ENCODE results near the gene AFTPH.
A peak's percentile ranks its signal among the peaks of the same experiment; 100 is the strongest.
"Not testable (repeated sequence)": the region's sequence is repeated elsewhere in the genome, so short reads cannot be mapped to it uniquely, and the experiment has no call there.

The AFTPH gene

DNA sequence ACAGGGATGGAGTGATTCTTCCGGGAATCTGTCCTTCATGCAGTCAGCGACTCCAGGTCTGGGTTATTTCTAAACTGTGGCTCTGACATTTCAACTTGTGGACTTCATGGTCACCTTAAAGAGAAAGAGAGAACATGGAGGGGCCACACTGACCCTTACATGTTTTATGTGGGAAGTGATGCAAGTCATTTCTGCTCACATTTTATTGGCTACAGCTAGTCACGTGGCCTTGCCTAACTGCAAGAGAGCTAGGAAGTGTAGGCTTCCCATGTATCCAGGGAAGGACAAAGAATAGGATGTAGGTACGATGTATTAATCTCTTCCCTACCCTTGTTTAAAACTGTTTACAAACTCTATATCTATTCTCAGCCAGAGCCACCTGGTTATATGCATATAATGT, 30.3 kb upstream of the AFTPH start:
- no peak for DNase-seq (ENCODE audit: low read depth in 2 of 2)

DNA sequence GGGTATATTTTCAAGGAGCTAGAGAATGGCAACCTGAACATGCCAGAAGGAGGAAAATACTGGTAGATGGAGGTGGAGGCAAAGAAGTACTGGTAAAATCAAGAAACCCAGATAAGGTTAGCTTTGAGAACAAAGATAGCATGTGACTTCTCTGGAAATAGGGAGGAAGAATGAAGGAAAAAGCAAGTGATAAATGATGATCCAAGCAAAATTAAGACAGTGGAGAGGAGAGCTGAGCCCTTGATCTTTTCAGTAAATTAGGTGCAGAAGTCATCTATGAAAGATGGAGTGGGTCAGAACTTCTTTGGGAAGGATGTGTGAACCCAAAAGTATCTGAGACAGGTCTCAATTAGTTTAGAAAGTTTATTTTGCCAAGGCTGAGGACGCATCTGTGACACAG, 25.7 kb upstream of the AFTPH start:
- no peak for DNase-seq (ENCODE audit: low read depth in 2 of 2)

DNA sequence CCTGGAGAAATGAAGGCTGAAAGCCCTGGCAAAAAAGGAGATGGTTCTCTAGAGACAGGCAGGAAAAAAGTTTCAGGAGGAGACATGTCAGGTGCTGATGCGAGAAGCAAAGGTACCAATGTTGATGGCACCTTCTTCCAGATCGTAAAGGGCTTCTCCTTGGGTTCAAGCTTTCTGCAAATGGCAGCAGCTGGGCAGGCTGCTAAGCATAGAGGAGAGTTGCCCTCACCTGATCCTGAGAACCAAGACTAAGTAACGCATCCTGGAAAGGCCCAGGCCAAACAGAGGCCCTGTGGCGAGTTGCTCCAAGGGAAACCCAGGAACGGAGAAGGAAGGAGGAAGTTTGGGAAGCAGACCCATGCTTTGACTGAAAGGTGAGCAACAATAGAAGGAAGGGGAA, 23.6 kb upstream of the AFTPH start:
- DNase-seq (ENCODE audit: low read depth in 2 of 2), result no peak

DNA sequence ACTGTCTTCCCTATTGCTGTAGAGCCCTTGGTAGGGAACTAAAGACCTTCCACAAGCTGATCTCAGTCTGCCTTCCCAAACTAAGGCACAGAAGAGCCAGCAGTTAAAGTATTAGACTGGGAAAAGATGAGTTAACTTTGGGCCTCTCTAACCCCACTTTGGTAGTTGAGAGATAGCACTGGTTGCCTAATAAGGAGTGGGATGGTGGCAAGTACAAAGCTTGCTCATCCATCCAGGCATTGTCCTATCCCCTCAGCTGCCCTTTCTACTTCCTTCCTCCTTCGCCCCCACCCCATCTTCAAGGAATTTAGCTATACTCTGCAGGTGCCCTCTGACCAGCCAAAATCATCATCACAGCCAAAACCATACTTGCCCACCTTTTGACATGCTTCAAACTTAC, 22.2 kb upstream of the AFTPH start:
- no peak for DNase-seq (ENCODE audit: low read depth in 2 of 2)

DNA sequence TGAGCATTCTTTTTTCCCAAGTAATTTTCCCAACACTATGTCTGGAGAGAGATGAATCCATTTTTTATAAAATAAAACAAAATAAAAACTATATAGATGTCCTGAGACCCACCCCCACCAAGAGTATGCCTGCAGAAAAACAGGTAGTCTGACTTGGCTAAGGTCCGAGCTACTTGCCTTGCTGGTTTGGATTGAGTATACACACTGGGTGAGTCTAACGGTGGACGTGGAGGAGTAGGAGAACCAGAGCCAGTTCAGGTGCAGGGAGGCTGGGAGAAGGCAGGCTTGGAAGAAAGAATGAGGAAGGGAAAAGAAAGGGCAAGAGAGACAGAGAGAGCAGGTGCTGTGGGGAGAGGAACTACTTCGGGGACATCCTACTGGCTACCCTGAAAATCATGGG, 21.3 kb upstream of the AFTPH start:
- DNase-seq (ENCODE audit: low read depth in 2 of 2), result no peak

DNA sequence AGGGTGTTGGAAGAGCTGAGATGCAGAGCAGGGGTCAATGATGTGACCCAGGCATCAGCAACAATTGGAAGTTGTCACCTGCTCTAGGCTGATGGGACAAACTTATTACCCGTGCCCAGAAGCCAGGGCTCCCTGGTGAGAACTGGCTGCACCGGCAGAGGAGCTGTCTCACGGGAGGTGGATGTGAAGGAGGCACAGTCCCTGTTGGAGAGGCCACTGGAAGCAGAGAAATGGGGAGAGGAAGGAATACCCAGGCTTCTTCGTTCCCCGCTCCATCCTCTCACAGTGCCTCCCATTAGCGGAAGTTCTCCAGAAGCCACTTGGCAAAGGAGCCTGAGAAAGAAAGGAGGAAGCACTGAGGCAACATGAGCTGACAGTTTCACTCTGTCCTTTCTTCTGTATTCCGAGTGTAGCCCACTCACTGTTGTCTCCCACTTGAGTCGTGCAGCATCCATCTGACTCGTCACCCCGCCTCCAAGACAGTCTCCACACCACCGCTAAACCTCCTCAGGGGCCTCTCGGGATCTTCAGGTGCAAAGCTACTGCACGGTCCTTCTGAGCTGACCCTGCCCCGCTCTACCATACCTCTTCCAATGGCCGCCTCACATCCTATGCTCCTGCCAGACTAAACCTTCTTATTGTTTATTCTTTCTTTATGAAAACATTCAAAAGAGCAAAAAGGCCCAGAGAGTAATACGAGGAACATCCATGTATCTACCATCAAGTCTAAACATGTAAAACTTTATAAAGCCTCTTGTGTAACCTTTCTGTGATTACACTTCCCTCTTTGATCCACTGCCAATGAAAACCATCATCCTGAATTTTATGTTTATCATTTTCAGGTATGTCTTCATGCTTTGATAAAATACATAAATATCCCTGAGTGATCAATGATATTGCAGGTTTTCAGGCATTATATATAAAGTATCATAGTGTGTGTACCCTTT, 19.1 kb upstream of the AFTPH start:
- no peak for DNase-seq (ENCODE audit: low read depth in 2 of 2)

DNA sequence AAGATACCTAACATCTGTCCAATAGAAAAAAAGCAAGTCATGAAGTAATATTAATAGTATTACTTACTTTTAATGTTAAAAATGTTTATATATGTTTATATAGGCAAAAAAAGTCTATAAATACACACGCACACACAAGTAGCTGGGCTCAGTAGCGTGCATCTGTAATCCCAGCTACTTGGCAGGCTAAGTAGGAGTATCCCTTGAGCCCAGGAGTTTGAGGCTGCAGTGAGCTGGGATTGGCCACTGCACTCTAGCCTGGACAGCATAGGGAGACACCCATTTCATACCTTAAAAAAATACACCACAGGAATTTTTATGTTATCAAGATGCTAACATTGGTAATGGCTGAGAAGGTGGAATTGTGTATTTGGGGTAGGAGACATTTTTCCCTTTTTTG, 17.4 kb upstream of the AFTPH start:
- no peak for DNase-seq (ENCODE audit: low read depth in 2 of 2)

DNA sequence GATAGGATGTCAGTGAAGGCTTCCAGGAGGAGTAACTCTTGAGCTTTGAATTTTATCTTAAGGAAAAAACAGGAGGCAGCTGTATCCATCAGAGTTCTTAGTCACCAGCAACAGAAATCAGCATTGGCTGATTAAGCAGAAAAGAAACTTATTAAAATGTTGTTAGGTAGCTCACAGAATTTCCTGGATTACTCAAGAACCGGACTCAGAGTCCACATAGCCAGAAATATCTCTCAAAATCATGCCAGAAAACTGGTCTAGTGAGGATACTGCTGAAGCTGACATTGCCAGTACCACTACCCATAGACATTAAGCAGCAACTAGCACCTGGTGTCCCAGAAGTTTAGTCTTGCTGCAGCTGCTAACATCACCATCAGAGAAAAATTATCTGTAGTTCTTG, 10.1 kb upstream of the AFTPH start:
- DNase-seq (ENCODE audit: low read depth in 2 of 2), result no peak

DNA sequence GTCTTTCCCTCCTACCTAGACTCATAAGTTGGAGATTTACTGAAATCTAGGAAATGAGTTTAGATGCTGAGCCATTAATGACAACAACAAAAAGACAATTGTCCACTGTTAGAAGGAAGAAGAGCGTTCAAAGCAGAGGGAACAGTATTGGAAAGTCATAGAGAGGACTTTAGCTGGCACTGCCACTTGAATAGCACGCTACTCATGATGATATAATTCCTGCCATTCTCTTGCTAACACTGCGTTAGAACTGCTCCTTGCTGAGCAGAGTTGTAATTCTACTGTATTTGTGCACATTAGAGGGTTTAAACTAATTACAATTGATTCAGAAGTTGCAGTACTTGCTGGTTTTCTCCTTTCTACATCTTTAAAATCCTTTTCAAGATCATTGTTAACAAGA, 9.0 kb upstream of the AFTPH start:
- DNase-seq (ENCODE audit: low read depth in 2 of 2), result no peak

DNA sequence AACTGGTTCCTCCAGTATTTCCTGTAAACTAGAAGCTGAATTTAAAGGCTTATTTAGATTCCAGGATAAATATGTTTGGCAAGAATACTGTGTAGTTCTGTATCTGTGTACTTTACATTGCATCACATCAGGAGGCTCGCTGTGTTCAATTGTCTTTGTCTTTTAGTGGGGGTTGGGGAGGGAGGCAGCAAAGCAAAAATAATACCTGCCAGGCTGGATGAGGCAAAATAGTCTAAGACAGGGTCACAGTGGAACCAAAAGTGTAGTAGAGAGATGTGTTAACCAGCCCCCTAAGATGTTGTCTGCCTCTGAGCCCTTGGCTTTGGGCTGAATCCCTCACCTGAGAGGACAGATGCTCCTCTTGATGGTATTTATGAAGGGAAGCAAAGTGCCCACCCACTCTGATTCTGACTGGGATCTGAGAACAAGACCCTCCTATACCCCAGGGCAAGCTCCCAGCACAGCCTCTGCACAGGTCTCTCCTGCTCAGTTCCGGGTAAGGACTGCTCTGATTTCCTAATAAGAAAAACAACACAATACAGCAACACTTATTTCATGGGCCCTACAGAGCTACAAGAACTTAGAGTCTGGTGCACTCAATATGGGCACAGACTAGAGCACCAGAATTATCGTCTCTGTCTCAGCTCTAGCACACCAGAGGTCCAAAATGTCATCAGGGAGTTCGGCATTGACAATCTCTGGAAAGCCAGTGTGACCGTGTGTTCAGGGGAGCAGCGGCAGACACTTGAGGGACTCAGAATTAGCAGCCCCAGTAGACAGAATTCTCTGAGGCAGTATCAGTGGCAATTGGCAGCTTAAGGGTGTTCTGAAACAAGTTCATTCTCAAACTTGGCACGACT, 7.2 kb upstream of the AFTPH start:
- DNase-seq (ENCODE audit: low read depth in 2 of 2), result no peak

DNA sequence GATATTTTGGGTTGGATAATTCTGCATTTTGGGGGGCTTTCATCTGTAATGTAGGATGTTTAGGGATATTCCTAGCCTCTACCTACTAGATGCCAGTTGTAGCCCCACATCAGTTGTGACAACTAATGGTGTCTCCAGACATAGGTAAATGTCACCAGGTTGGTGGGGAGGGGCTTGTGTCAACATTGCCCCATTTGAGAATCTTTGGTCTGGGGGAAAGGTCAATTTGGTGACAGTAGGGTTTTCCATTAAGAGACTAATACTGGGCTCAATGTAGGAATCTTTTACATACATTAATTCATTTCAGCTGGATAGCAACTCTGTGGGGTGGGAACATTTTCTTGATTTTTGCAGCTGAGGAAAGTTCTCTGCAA, 6.6 kb upstream of the AFTPH start:
- no peak for DNase-seq (ENCODE audit: low read depth in 2 of 2)

DNA sequence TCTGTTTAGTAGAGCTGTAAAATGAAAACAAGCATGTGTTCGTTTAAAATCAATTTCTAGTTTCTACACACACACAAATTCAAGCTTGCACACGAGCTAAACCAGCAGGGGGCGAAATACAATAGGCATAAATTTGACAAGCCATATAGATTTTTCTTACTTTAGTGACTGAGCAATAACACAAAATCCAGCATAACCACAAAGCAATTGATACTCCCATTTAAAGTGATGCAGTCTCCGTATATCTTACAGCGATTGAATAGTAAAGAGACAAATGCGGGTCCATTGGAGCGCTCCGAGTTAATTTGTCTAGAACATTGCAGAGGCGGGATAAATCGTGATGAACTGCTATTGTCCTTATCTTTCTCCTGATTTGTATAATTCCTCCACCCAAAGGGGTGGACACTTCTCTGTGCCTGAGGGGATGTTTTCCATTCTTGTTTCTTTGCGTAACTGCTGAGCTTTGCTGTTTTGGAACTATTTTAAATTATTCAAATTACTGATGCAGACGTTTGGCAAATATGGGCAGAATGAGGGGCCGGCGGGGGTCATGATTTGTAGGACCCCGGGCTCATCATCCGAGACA, 1.2 kb upstream of the AFTPH start:
- DNase-seq (ENCODE audit: low read depth in 2 of 2), result peak; percentile 34 to 44

DNA sequence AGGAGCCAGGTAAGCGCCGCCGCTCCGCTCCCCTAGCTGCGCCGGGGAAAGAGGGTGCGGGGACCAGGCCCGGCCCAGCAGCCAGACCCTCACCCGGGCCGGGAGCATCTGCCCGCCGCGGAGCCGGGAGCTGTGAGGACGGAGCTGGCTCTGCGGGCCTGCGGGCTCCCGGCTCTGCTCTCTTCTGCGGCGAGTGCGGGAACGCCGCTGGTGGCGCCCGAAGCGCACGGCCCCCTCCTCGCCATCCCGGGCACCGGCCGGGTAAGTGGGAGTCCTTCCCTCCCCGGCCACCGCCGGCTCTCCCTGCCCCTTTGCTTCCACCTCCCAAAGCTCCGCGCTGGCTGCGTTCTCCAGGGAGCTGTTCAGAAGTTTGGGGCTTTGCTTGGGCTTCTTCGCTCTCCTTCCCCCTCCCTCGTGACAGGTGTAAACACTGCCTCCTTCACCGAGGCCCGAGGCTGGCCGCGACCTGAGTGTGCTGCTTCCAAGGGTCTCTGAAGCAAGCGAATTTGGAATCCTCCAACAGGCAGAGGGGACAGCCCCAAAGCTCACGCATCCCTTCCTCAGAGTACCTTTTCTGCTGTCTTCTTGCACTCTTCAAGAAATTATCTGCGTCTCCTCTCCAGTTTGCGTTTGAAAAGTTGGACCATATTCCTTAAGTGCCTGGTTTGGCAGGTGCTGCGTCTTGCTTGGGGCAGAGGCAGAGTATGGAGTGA, 632 bp downstream of the AFTPH start:
- peak in 1 of 2 donors; percentile 1 for DNase-seq (ENCODE audit: low read depth in 2 of 2)

DNA sequence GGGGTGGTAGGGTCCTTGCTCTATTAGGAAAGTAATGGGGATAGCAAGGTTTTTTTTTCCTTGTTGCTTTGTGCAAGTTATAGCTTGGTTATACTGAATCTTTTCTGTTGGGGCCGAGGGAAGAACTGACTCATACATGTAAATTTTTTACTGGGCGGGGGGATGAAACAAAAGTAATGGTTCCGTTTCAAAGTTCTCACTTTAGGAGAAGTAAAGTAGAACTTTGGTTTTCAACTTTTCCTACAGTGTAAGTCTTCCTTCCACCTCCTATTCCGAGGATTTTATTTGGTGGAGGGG, 1.1 kb downstream of the AFTPH start:
- DNase-seq (ENCODE audit: low read depth in 2 of 2), result no peak

DNA sequence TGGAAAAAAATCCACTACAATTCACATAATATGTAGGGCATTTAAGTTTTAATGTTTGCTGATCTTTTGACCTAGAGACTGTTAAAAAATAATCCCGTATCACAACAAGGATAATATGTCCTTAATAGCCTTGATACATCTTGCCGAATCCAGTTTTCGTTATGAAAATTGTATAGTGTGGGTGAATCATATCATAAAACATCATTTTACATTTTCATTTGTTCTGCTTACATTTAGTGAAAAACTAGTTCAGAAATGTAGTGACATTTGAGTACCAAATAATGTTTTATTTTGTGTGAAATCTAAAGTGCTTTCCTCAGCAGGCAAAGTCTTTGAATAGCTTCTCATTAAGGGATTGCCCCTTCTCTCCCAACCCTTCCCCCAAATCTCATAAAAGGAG, 1.9 kb downstream of the AFTPH start:
- no peak for DNase-seq (ENCODE audit: low read depth in 2 of 2)

DNA sequence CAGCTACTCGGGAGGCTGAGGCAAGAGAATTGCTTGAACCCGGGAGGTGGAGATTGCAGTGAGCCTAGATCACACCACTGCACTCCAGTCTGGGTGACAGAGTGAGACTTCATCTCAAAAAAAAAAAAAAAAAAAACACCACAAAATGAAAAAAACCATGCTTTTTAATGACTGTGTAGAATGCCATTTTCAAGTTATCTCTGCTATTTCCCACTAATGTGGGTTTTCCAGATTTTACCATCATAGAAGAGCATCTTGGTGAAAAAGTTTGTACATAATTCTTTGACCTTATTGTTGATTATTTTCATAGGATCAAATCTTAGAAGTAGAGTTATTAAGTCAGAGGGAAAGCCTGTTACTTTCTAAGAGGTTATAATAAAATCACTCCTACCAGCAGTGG, 6.8 kb downstream of the AFTPH start:
- DNase-seq (ENCODE audit: low read depth in 2 of 2), result not testable (repeated sequence)

DNA sequence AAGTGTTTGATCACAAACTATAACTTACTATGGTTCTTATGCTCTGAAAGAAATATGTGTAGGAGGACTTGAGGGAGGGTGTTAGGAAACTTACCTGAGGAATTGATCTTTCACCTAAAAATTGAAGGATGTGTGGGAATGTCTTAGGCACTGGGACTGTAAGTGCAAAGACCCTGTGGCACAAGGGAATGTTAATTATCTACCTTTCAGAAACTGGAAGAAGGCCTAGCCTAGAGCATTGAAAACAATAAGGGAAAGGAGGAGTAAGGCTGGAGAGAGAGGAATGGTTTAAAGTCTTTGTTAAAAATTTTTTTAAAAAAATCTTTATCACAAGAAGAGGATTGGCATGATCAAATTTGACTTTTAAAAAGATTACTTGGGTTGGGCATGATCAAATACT, 7.9 kb downstream of the AFTPH start:
- no peak for DNase-seq (ENCODE audit: low read depth in 2 of 2)

DNA sequence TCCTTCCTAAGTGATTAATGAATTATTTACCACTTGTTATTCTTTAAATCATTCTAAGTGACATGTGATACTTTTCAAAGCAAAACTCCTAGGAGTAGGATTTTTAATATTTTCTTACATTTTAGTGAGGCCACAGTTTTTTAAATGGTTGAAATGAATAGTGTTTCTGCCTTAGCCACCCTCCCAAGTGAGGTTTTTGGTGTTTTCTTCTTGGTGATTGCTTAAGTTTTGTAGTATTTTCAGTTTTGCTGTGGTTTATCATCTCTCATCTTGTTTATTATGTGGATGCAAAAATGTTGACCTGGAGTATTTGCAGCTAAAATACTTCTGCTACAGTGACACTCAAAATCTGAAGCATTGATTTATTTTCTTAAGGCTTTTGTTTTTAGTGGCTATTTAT, 9.8 kb downstream of the AFTPH start:
- DNase-seq (ENCODE audit: low read depth in 2 of 2), result no peak

DNA sequence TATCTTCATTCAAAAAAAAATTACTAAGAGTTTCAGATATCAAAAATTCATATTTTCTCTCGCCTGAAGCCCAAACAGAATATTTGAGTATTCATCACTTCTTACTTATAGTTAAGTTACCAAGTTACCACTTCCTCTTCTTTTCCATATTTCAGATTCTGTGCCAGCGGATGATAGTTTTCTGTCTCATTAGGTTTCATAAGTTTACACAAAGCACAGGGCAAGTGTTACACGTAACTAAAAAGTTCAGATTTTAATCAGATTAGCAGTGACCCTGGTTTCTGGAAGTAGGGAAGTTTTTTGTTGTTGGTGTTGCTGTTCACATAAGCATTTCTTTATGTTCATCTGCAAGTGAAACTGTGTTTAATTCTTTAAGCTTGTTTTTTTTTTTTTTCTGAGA, 10.2 kb downstream of the AFTPH start:
- DNase-seq (ENCODE audit: low read depth in 2 of 2), result no peak

DNA sequence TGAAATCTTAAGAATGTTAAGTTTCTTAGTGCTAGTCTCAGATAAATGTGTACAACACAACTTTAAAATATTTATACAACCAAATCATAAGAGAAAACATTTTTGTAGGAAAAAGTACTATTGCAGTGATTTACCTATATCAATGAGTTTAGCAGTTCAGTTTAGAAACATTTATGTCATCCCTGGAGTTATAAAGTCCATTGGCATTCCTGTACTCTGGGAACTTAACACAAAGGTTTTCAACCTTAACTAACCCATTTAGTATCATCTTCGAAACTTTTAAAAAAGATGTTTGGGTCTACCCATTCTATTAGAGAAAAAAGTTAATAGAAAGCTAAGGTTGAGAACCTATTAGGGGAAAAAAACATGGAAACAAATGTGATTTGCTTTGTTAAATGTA, 10.9 kb downstream of the AFTPH start:
- DNase-seq (ENCODE audit: low read depth in 2 of 2), result no peak

DNA sequence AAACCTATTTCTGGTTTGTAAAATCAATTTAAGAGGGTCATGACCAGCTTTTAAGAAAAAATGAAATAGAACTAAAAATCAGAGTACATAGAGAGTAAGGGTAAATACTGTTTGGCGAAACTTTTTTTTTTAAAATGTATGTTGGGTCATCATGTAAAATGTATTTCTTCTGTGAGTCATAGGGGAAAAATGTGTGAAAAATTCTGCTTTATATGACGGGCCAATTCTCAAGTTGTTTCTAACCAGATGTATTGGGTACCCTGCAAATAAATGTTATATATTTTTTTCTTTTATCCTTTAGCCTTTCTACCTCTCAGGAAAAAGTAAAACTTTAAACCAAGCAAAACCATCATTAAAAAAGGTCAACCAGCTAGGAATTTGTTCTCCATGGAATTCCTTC, 13.9 kb downstream of the AFTPH start:
- no peak for DNase-seq (ENCODE audit: low read depth in 2 of 2)

DNA sequence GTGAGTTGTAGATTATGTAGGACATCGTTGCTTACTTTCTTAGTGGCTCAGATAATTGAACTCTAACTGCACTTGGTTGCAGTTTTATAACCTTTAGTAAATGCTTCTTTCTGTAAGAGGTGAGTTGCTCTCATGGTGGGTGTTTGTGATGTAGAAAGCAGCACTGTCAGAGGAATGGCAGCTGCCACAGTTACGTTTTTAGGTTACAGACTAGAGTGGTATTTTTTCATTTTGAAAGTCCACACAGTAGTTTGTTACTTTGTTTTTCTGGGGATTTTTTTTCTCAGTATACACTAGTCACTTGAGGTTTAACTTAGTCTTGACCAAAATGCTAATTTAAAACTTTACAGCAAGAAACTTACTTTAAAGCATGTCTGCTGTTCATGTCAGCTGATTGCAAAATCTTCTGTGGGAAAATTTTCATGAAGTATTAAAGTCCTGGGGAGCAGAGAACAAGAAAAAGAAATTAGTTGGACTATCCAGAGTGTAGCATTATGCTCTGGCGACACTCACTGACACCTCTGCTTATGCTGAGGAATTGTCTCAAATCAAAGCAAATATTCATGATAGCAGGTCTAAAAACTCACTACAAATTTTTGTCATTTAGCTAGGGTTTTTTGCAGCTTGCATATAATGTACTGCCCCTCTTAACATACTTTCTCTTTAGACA, 14.8 kb downstream of the AFTPH start:
- no peak for DNase-seq (ENCODE audit: low read depth in 2 of 2)
